HL-60 (cell line): ENCODE data around the gene MCIDAS.

ENCODE experiments used
- DNase-seq, 2 experiments: peaks; one replicate each; pipeline ENCODE4 v3.0.0-alpha.2; 2010 to 2020; ENCODE audit warnings: low read depth in 1 of 2, low spot score in 1 of 2
- H3K27ac ChIP-seq: fragments of 250-450 bp; sonication (Bioruptor Pico); replicated peaks from 2 replicates; pipeline ENCODE4 v1.5.1; 2020; ENCODE audit warnings: mild to moderate bottlenecking, moderate library complexity
- H3K27me3 ChIP-seq: fragments of 250-450 bp; sonication (Bioruptor Pico); 2 replicates; pipeline ENCODE4 v1.5.1; 2021; ENCODE audit warnings: mild to moderate bottlenecking, moderate library complexity; ENCODE audit not compliant: insufficient read depth, poor library complexity, severe bottlenecking
- H3K4me3 ChIP-seq: replicated peaks from 2 replicates; pipeline ENCODE4 v1.5.1; 2011; ENCODE audit warnings: mild to moderate bottlenecking, control low read depth, low read length; ENCODE audit not compliant: insufficient read depth
- CTCF ChIP-seq: IDR thresholded peaks from one replicate; pipeline ENCODE4 v1.5.1; 2011; ENCODE audit warnings: low read length, control low read depth, inconsistent platforms; ENCODE audit not compliant: insufficient read depth
- GABPA ChIP-seq: IDR thresholded peaks from 2 replicates; pipeline ENCODE4 v1.6.1; 2012; ENCODE audit warnings: low read depth
- POLR2AphosphoS5 ChIP-seq: IDR thresholded peaks from 2 replicates; pipeline ENCODE4 v1.6.1; 2012; ENCODE audit warnings: low read depth
- REST ChIP-seq: IDR thresholded peaks from 2 replicates; pipeline ENCODE4 v1.6.1; 2012; ENCODE audit warnings: low read depth; ENCODE audit not compliant: insufficient replicate concordance
- SPI1 ChIP-seq: IDR thresholded peaks from 2 replicates; pipeline ENCODE4 v1.6.1; 2012; ENCODE audit warnings: low read depth, mild to moderate bottlenecking, borderline replicate concordance

Gene MCIDAS

GRCh38 chr5:55254802-55255201, 27.7 kb upstream of the MCIDAS start:
- no peak for DNase-seq
- no peak overlapping the region for H3K27ac ChIP-seq
- H3K4me3 ChIP-seq: no peak overlapping the region
- TF ChIP-seq GABPA: no peak
- no peak for TF ChIP-seq SPI1
- TF ChIP-seq POLR2AphosphoS5: no peak
- no peak for TF ChIP-seq CTCF
- TF ChIP-seq REST: no peak
- no peaks in the 10 kb centered on the region for H3K27me3 ChIP-seq

GRCh38 chr5:55250064-55250463, 22.9 kb upstream of the MCIDAS start:
- Histone ChIP-seq H3K27me3 (no peaks in the 10 kb centered on the region), H3K27ac (no peak overlapping the region), H3K4me3 (no peak overlapping the region)
- no peak for DNase-seq
- TF ChIP-seq SPI1 (no peak), REST (no peak), GABPA (no peak), CTCF (no peak), POLR2AphosphoS5 (no peak)

GRCh38 chr5:55241746-55242145, 14.6 kb upstream of the MCIDAS start:
- TF ChIP-seq POLR2AphosphoS5 (no peak), CTCF (no peak), REST (no peak), SPI1 (no peak), GABPA (no peak)
- H3K4me3 ChIP-seq: no peak overlapping the region
- DNase-seq: no peak
- H3K27me3 ChIP-seq: no peaks in the 10 kb centered on the region
- H3K27ac ChIP-seq: no peak overlapping the region
